OCI-LY1 (cell line): ENCODE results near the gene RNF144A.

Experiments
- H2AFZ ChIP-seq: fragments of 200-600 bp; sonication (generic), shearing (Covaris generic); 2 replicates; pipeline ENCODE4 v1.6.0; 2014; ENCODE audit warnings: antibody characterized with exemption, mild to moderate bottlenecking, low read length
- H3F3A ChIP-seq: fragments of 200-600 bp; sonication (generic), shearing (Covaris generic); 2 replicates; pipeline ENCODE4 v1.6.0; 2014; ENCODE audit warnings: mild to moderate bottlenecking, antibody characterized with exemption, low read length, moderate library complexity; ENCODE audit not compliant: insufficient read depth
- H3K27ac ChIP-seq: fragments of 200-600 bp; sonication (generic); 2 replicates; pipeline ENCODE4 v1.5.1; 2014; ENCODE audit warnings: low read length, mixed run types, mild to moderate bottlenecking, low read depth; ENCODE audit not compliant: poor library complexity, severe bottlenecking
- H3K27me3 ChIP-seq: fragments of 200-600 bp; sonication (generic); 2 replicates; pipeline ENCODE4 v1.6.0; 2014; ENCODE audit warnings: antibody characterized with exemption, mild to moderate bottlenecking, low read length, moderate library complexity; ENCODE audit not compliant: insufficient read depth
- H3K36me3 ChIP-seq: fragments of 200-600 bp; sonication (generic); 2 replicates; pipeline ENCODE4 v1.6.1; 2014; ENCODE audit warnings: mild to moderate bottlenecking, antibody characterized with exemption, low read length, moderate library complexity, mixed read lengths; ENCODE audit not compliant: insufficient read depth
- H3K4me1 ChIP-seq: fragments of 200-600 bp; sonication (generic); 2 replicates; pipeline ENCODE4 v1.5.1; 2014; ENCODE audit warnings: mild to moderate bottlenecking, low read length, moderate library complexity; ENCODE audit not compliant: insufficient read depth, severe bottlenecking
- H3K4me2 ChIP-seq: fragments of 200-600 bp; sonication (generic), shearing (Covaris generic); 2 replicates; pipeline ENCODE4 v1.6.1; 2014; ENCODE audit warnings: low read length
- H3K4me3 ChIP-seq: fragments of 200-600 bp; sonication (generic); 2 replicates; pipeline ENCODE4 v1.5.1; 2014; ENCODE audit warnings: low read length, low read depth, mild to moderate bottlenecking, mixed read lengths; ENCODE audit not compliant: poor library complexity, severe bottlenecking
- H3K79me2 ChIP-seq: fragments of 200-600 bp; shearing (Covaris generic); 2 replicates; pipeline ENCODE4 v1.6.1; 2016; ENCODE audit warnings: mixed run types, low read length, mixed read lengths; ENCODE audit not compliant: insufficient read depth
- H3K9ac ChIP-seq: fragments of 200-600 bp; sonication (generic), shearing (Covaris generic); 2 replicates; pipeline ENCODE4 v1.6.1; 2014; ENCODE audit warnings: mild to moderate bottlenecking, low read length, mixed read lengths
- H3K9me2 ChIP-seq: fragments of 200-600 bp; sonication (generic), shearing (Covaris generic); 2 replicates; pipeline ENCODE4 v1.6.1; 2014; ENCODE audit warnings: low read depth, mild to moderate bottlenecking, low read length, mixed read lengths
- H3K9me3 ChIP-seq: fragments of 200-600 bp; shearing (Covaris generic); 2 replicates; pipeline ENCODE4 v1.6.1; 2014; ENCODE audit warnings: low read length, mixed read lengths
- H4K20me1 ChIP-seq: fragments of 200-600 bp; sonication (generic), shearing (Covaris generic); 2 replicates; pipeline ENCODE4 v1.6.0; 2016; ENCODE audit warnings: mild to moderate bottlenecking, low read length; ENCODE audit not compliant: insufficient read depth
- CTCF ChIP-seq: fragments of 200-600 bp; sonication (generic), shearing (Covaris generic); IDR thresholded peaks from 2 replicates; pipeline ENCODE4 v1.5.1; 2017; ENCODE audit warnings: mild to moderate bottlenecking, antibody characterized with exemption, low read length, moderate library complexity, mixed read lengths
- EZH2 ChIP-seq: fragments of 200-600 bp; sonication (generic), shearing (Covaris generic); IDR thresholded peaks from 2 replicates; pipeline ENCODE4 v1.8.0; 2017; ENCODE audit warnings: borderline replicate concordance, mixed run types, mild to moderate bottlenecking, antibody characterized with exemption, low read length, moderate library complexity, mixed read lengths

Gene RNF144A

GRCh38 chr2:7060631-7061449 lies 143.6 kb downstream of the RNF144A start:
- no peaks in the 10 kb centered on the region for H3F3A ChIP-seq
- no peak overlapping the region for H3K9ac ChIP-seq
- no peak overlapping the region for H2AFZ ChIP-seq
- no peak overlapping the region for H3K4me3 ChIP-seq
- H3K9me3 ChIP-seq: no peaks in the 10 kb centered on the region
- no peak for TF ChIP-seq EZH2
- no peak for TF ChIP-seq CTCF
- no peaks in the 10 kb centered on the region for H3K79me2 ChIP-seq
- peaks cover 39% of the 10 kb centered on the region for H3K4me1 ChIP-seq
- no peak overlapping the region for H3K27ac ChIP-seq
- no peaks in the 10 kb centered on the region for H3K9me2 ChIP-seq
- H3K36me3 ChIP-seq: no peaks in the 10 kb centered on the region; the same call in 1 of the 2 replicates
- no peaks in the 10 kb centered on the region for H3K27me3 ChIP-seq
- H4K20me1 ChIP-seq: no peaks in the 10 kb centered on the region
- H3K4me2 ChIP-seq: no peak overlapping the region

GRCh38 chr2:7061450-7061789 lies 144.2 kb downstream of the RNF144A start:
- H3K79me2 ChIP-seq: no peaks in the 10 kb centered on the region
- no peaks in the 10 kb centered on the region for H3K27me3 ChIP-seq
- no peak overlapping the region for H3K9ac ChIP-seq
- no peaks in the 10 kb centered on the region for H3K9me2 ChIP-seq
- no peak overlapping the region for H3K4me3 ChIP-seq
- H3K4me1 ChIP-seq: peaks cover 39% of the 10 kb centered on the region
- no peak overlapping the region for H3K4me2 ChIP-seq
- H3K27ac ChIP-seq: no peak overlapping the region
- H4K20me1 ChIP-seq: no peaks in the 10 kb centered on the region
- no peak overlapping the region for H2AFZ ChIP-seq
- no peaks in the 10 kb centered on the region for H3K9me3 ChIP-seq
- TF ChIP-seq CTCF (no peak), EZH2 (no peak)
- no peaks in the 10 kb centered on the region; the same call in 1 of the 2 replicates for H3K36me3 ChIP-seq
- H3F3A ChIP-seq: no peaks in the 10 kb centered on the region

- Histone ChIP-seq H3K4me3 (no peak overlapping the region), H3K79me2 (no peaks in the 10 kb centered on the region), H4K20me1 (no peaks in the 10 kb centered on the region), H3K4me1 (peaks cover 39% of the 10 kb centered on the region), H3K4me2 (no peak overlapping the region), H3K9ac (no peak overlapping the region), H2AFZ (no peak overlapping the region), H3K27ac (no peak overlapping the region), H3F3A (no peaks in the 10 kb centered on the region), H3K27me3 (no peaks in the 10 kb centered on the region), H3K36me3 (no peaks in the 10 kb centered on the region; the same call in 1 of the 2 replicates), H3K9me3 (no peaks in the 10 kb centered on the region), H3K9me2 (no peaks in the 10 kb centered on the region)
- no peak for TF ChIP-seq CTCF
- no peak for TF ChIP-seq EZH2
These were observed 144.7 kb downstream of the RNF144A start for GRCh38 chr2:7061921-7062320.
